Bladder microvascular endothelial cell (primary cell): ENCODE results near the gene SLC5A10. TPM values are rescaled to one million over a fixed set of nuclear protein-coding genes. Genes with fewer than 3 reads are reported as not detected.

Experiments used
- total RNA-seq: library from RNA; depleted of rRNA; stranded (reverse); fragments of >200 nt; gene quantifications from 2 replicates; pipeline ENCODE4 v1.2.3, GENCODE V29; 2014

The SLC5A10 gene
- under 0.01 TPM in 1 of 2 replicates, not detected in the other for total RNA-seq

GRCh38 chr17:18951941-18952842, at the start of gene SLC5A10:
Gene SLC5A10 (plus strand): TSS chr17:18952165. CDS start chr17:18952206, 41 bp downstream.

GRCh38 chr17:19004421-19005136, 52.6 kb downstream of the SLC5A10 start, which contains the start of gene FAM83G:
Gene FAM83G (minus strand): TSS chr17:19004764. CDS start chr17:19004041, 723 bp downstream.

GRCh38 chr17:19046782-19047375, 94.9 kb downstream of the SLC5A10 start, which contains the start of gene GRAP:
Gene GRAP (minus strand): TSS chr17:19046957. CDS start chr17:19046926, 31 bp downstream.

Other genes with a start within 250 kb of the SLC5A10 start
- gene FBXW10, start 208.1 kb upstream of the SLC5A10 start, total RNA-seq = 0.06 TPM in 1 of 2 replicates, not detected in the other
- 30.1 and 65.4 TPM in 2 replicates for gene TVP23B, start 171.0 kb upstream of the SLC5A10 start, total RNA-seq
- 34.5 and 45.8 TPM in 2 replicates for gene PRPSAP2, start 94.0 kb upstream of the SLC5A10 start, total RNA-seq
- gene FAM83G, start 52.6 kb downstream of the SLC5A10 start, total RNA-seq = 4.7 and 13.1 TPM in 2 replicates
- 47.9 and 63.0 TPM in 2 replicates for gene GRAP, start 94.8 kb downstream of the SLC5A10 start, total RNA-seq
- gene GRAPL, start 175.4 kb downstream of the SLC5A10 start, total RNA-seq = 13.3 and 67.8 TPM in 2 replicates